Mesenteric fat pad (tissue), 1 donor: Measurements from ENCODE around the gene TMEM220. TPM values are rescaled to one million over a fixed set of nuclear protein-coding genes. Genes with fewer than 3 reads are reported as not detected.
A peak's percentile ranks its signal among the peaks of the same experiment; 100 is the strongest.

Source experiments
- DNase-seq: peaks from one replicate; pipeline ENCODE4 v3.0.0-alpha.2; 2020; ENCODE audit warnings: low spot score
- long read RNA-seq: library from polyadenylated mRNA; unstranded; transcript quantifications from one replicate; pipeline ENCODE4 v2.0.0, GENCODE V29; 2020
- total RNA-seq: library from RNA; stranded (reverse); fragmentation: NEBNext Ultra II Directional; extraction: Animal tissue kit (Norgen Biotek cat#: 25700); gene quantifications from one replicate; pipeline ENCODE4 v1.2.1, GENCODE V29; 2021
- donor health status: DM: yes; HTN: yes; CAD: no.

TMEM220 gene
- total RNA-seq: 20.8 TPM
- long read RNA-seq, transcript TMEM220-201 (6 exons, 3,106 nt): major isoform, 23 of 44 reads
- long read RNA-seq, transcript TMEM220-202 (5 exons, 1,402 nt): minor isoform, 5 of 44 reads
- long read RNA-seq, partial matches to known transcripts: 3 of 44 reads
- long read RNA-seq, other reads (novel, unspliced or antisense): 13 of 44 reads

GRCh38 chr17:10729334-10730193 is at the start of gene TMEM220:
Gene TMEM220 (minus strand): TSS chr17:10730023. CDS start chr17:10729851, 172 bp downstream.
- peak; percentile 93 for DNase-seq

GRCh38 chr17:10779609-10780008 is 49.8 kb upstream of the TMEM220 start:
- no peak for DNase-seq

GRCh38 chr17:10777890-10778289 is 48.1 kb upstream of the TMEM220 start:
- no peak for DNase-seq

- DNase-seq: no peak
These were observed 47.4 kb upstream of the TMEM220 start for GRCh38 chr17:10777131-10777807.

- no peak for DNase-seq
These were observed 46.6 kb upstream of the TMEM220 start for GRCh38 chr17:10776381-10776780.

GRCh38 chr17:10775740-10776356 is 46.0 kb upstream of the TMEM220 start:
- no peak for DNase-seq

GRCh38 chr17:10775058-10775457 is 45.2 kb upstream of the TMEM220 start:
- no peak for DNase-seq

GRCh38 chr17:10773391-10773790 is 43.6 kb upstream of the TMEM220 start:
- DNase-seq: no peak

- no peak for DNase-seq
These were observed 42.9 kb upstream of the TMEM220 start for GRCh38 chr17:10772425-10773380.

- no peak for DNase-seq
These were observed 41.3 kb upstream of the TMEM220 start for GRCh38 chr17:10771148-10771547.

- no peak for DNase-seq
These were observed 40.0 kb upstream of the TMEM220 start for GRCh38 chr17:10769840-10770239.

GRCh38 chr17:10768750-10769251 is 39.0 kb upstream of the TMEM220 start:
- peak; percentile 51 for DNase-seq

- peak; percentile 62 for DNase-seq
These were observed 37.4 kb upstream of the TMEM220 start for GRCh38 chr17:10767232-10767631.

GRCh38 chr17:10762037-10762436 is 32.2 kb upstream of the TMEM220 start:
- peak; percentile 71 for DNase-seq

GRCh38 chr17:10761281-10761680 is 31.5 kb upstream of the TMEM220 start:
- peak; percentile 51 for DNase-seq

GRCh38 chr17:10758062-10758461 is 28.2 kb upstream of the TMEM220 start:
- DNase-seq: no peak

- DNase-seq: no peak
These were observed 27.8 kb upstream of the TMEM220 start for GRCh38 chr17:10757647-10758046.

GRCh38 chr17:10757067-10757466 is 27.2 kb upstream of the TMEM220 start:
- no peak for DNase-seq

GRCh38 chr17:10756619-10757018 is 26.8 kb upstream of the TMEM220 start:
- no peak for DNase-seq

GRCh38 chr17:10756185-10756584 is 26.4 kb upstream of the TMEM220 start:
- DNase-seq: no peak
